Left ventricle myocardium inferior (tissue), 1 donor: ENCODE results near the gene AFAP1L2. TPM values are rescaled to one million over a fixed set of nuclear protein-coding genes. Genes with fewer than 3 reads are reported as not detected.

Experiments used
- DNase-seq: peaks from one replicate; pipeline ENCODE4 v3.0.0-alpha.2; 2020
- H3K27ac ChIP-seq: fragments of 200-600 bp; replicated peaks from 2 replicates; pipeline ENCODE4 v1.8.0; 2021
- H3K27me3 ChIP-seq: fragments of 200-600 bp; 2 replicates; pipeline ENCODE4 v1.8.0; 2021; ENCODE audit warnings: low read depth
- H3K36me3 ChIP-seq: fragments of 200-600 bp; 2 replicates; pipeline ENCODE4 v1.8.0; 2021
- H3K4me1 ChIP-seq: fragments of 200-600 bp; 2 replicates; pipeline ENCODE4 v1.8.0; 2021
- H3K4me3 ChIP-seq: fragments of 200-600 bp; 2 replicates; pipeline ENCODE4 v1.8.0; 2021; ENCODE audit warnings: mild to moderate bottlenecking, moderate library complexity
- H3K9me3 ChIP-seq: fragments of 200-600 bp; replicated peaks from 2 replicates; pipeline ENCODE4 v1.8.0; 2021
- CTCF ChIP-seq: fragments of 200-600 bp; IDR thresholded peaks from 2 replicates; pipeline ENCODE4 v1.8.0; 2021; ENCODE audit warnings: antibody characterized with exemption, mild to moderate bottlenecking, borderline replicate concordance
- intact Hi-C: fragments of 100-400 bp; cut with micrococcal nuclease; formaldehyde crosslinking; loops from one replicate; pipeline ENCODE4 v1.11.0; 2022
- total RNA-seq: library from RNA; stranded (reverse); fragmentation: NEBNext Ultra II Directional; extraction: Animal tissue kit (Norgen Biotek cat#: 25700); gene quantifications from one replicate; pipeline ENCODE4 v1.2.1, GENCODE V29; 2021
- donor health status: DM: no; HTN: yes; CAD: no; lungs with severe emphysema.

Gene AFAP1L2
- total RNA-seq, 1 donor from 2014 or later: 7.0 TPM

- H3K9me3 ChIP-seq: no peaks in the 10 kb centered on the region
- no peak for TF ChIP-seq CTCF
- DNase-seq: no peak
- peaks cover 55% of the 10 kb centered on the region for H3K4me1 ChIP-seq
- peaks cover 3% of the 10 kb centered on the region for H3K27me3 ChIP-seq
- H3K36me3 ChIP-seq: no peaks in the 10 kb centered on the region
- no peak overlapping the region for H3K4me3 ChIP-seq
- peak overlapping the region; percentile 60 for H3K27ac ChIP-seq
- intact Hi-C loops: no loop called here
Observed at GRCh38 chr10:114329634-114330365, 74.5 kb downstream of the AFAP1L2 start.

GRCh38 chr10:114328874-114329273 is 75.4 kb downstream of the AFAP1L2 start:
- Histone ChIP-seq H3K9me3 (no peaks in the 10 kb centered on the region), H3K27me3 (no peaks in the 10 kb centered on the region), H3K4me1 (peaks cover 49% of the 10 kb centered on the region), H3K27ac (peak overlapping the region; percentile 60), H3K4me3 (no peak overlapping the region), H3K36me3 (no peaks in the 10 kb centered on the region)
- TF ChIP-seq CTCF: no peak
- DNase-seq: peak; percentile 71
- intact Hi-C loops: no loop called here

- Histone ChIP-seq H3K4me3 (no peak overlapping the region), H3K27me3 (no peaks in the 10 kb centered on the region), H3K4me1 (peaks cover 48% of the 10 kb centered on the region), H3K9me3 (no peaks in the 10 kb centered on the region), H3K27ac (peak overlapping the region; percentile 60), H3K36me3 (no peaks in the 10 kb centered on the region)
- no peak for TF ChIP-seq CTCF
- intact Hi-C loops: no loop called here
- peak; percentile 27 for DNase-seq
Observed at GRCh38 chr10:114328441-114328812, 75.9 kb downstream of the AFAP1L2 start.

- H3K36me3 ChIP-seq: no peaks in the 10 kb centered on the region
- no peak overlapping the region for H3K4me3 ChIP-seq
- intact Hi-C loops: no loop called here
- no peaks in the 10 kb centered on the region for H3K27me3 ChIP-seq
- peaks cover 45% of the 10 kb centered on the region for H3K4me1 ChIP-seq
- TF ChIP-seq CTCF: no peak
- H3K9me3 ChIP-seq: no peaks in the 10 kb centered on the region
- H3K27ac ChIP-seq: peak overlapping the region; percentile 60
- peak; percentile 59 for DNase-seq
Observed at GRCh38 chr10:114327537-114328440, 76.5 kb downstream of the AFAP1L2 start.

- intact Hi-C loops: no loop called here
Observed at GRCh38 chr10:114326795-114327194, 77.5 kb downstream of the AFAP1L2 start.

More at GRCh38 chr10:114326795-114327194, 77.5 kb downstream of the AFAP1L2 start:
- Histone ChIP-seq H3K27me3 (no peaks in the 10 kb centered on the region), H3K4me1 (peaks cover 43% of the 10 kb centered on the region), H3K4me3 (no peak overlapping the region), H3K27ac (no peak overlapping the region), H3K9me3 (no peaks in the 10 kb centered on the region), H3K36me3 (no peaks in the 10 kb centered on the region)
- DNase-seq: no peak
- no peak for TF ChIP-seq CTCF
